ENCODE data around the gene DVL3. TPM values are rescaled to one million over a fixed set of nuclear protein-coding genes. Genes with fewer than 3 reads are reported as not detected.
A peak's percentile ranks its signal among the peaks of the same experiment; 100 is the strongest.
"Not testable (repeated sequence)": the region's sequence is repeated elsewhere in the genome, so short reads cannot be mapped to it uniquely, and the experiment has no call there.

DVL3 gene
- 112 and 118 TPM in 2 replicates for total RNA-seq
- long read RNA-seq, partial matches to known transcripts = 0 of 8 reads
- long read RNA-seq, other reads (novel, unspliced or antisense) = 8 of 8 reads

GRCh38 chr3:184154885-184155643 lies at the start of gene DVL3:
DVL3 (plus strand) TSS chr3:184155377; CDS start chr3:184155636, 259 bp downstream.
- Mint-ChIP-seq H3K4me1 (ENCODE audit: low read depth) (peaks cover 18% of the 10 kb centered on the region), H3K27ac (peak within 1 kb of the TSS; percentile 97), H3K27me3 (no peaks in the 10 kb centered on the region), H3K4me3 (ENCODE audit: low read depth) (peak within 1 kb of the TSS; percentile 96), H3K36me3 (ENCODE audit: insufficient read depth) (no peaks in the 10 kb centered on the region), H3K9me3 (ENCODE audit: low read depth) (no peaks in the 10 kb centered on the region)
- TF ChIP-seq CTCF (IDR thresholded peaks at IDR 0.05; ENCODE audit: unreplicated experiment) = no peak
- DNase-seq (ENCODE audit: low spot score, unreplicated experiment) = peak; percentile 45

DNA sequence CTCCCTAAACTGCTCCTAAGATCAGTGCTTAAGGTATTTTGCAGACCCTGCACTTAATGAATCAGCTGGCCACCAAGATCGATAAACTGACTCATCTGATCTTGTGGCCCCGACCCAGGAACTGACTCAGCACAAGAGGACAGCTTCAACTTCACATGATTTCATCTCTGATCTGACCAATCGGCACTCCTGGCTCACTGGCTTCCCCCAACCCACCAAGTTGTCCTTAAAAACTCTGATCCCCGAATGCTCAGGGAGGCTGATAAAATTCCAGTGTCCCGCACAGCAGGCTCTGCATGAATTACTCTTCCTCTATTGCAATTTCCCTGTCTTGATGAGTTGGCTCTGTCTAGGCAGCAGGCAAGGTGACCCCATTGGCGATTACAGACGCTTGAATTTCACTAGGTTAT lies 44.9 kb upstream of the DVL3 start:
- no peaks in the 10 kb centered on the region for H3K36me3 Mint-ChIP-seq (ENCODE audit: insufficient read depth)
- no peak overlapping the region for H3K27ac Mint-ChIP-seq
- no peak overlapping the region for H3K4me3 Mint-ChIP-seq (ENCODE audit: low read depth)
- peaks cover 21% of the 10 kb centered on the region for H3K27me3 Mint-ChIP-seq
- no peaks in the 10 kb centered on the region for H3K9me3 Mint-ChIP-seq (ENCODE audit: low read depth)
- no peak for DNase-seq (ENCODE audit: low spot score, unreplicated experiment)
- TF ChIP-seq CTCF (IDR thresholded peaks at IDR 0.05; ENCODE audit: unreplicated experiment) = no peak
- no peaks in the 10 kb centered on the region for H3K4me1 Mint-ChIP-seq (ENCODE audit: low read depth)

GRCh38 chr3:184116017-184116416 lies 39.2 kb upstream of the DVL3 start:
- Mint-ChIP-seq H3K27ac (no peak overlapping the region), H3K4me3 (ENCODE audit: low read depth) (no peak overlapping the region), H3K4me1 (ENCODE audit: low read depth) (no peaks in the 10 kb centered on the region), H3K9me3 (ENCODE audit: low read depth) (no peaks in the 10 kb centered on the region), H3K27me3 (peaks cover 14% of the 10 kb centered on the region), H3K36me3 (ENCODE audit: insufficient read depth) (no peaks in the 10 kb centered on the region)
- DNase-seq (ENCODE audit: low spot score, unreplicated experiment) = no peak
- no peak for TF ChIP-seq CTCF (IDR thresholded peaks at IDR 0.05; ENCODE audit: unreplicated experiment)

- H3K9me3 Mint-ChIP-seq (ENCODE audit: low read depth) = no peaks in the 10 kb centered on the region
- TF ChIP-seq CTCF (IDR thresholded peaks at IDR 0.05; ENCODE audit: unreplicated experiment) = no peak
- no peak for DNase-seq (ENCODE audit: low spot score, unreplicated experiment)
- H3K27ac Mint-ChIP-seq = no peak overlapping the region
- no peaks in the 10 kb centered on the region for H3K4me1 Mint-ChIP-seq (ENCODE audit: low read depth)
- no peaks in the 10 kb centered on the region for H3K36me3 Mint-ChIP-seq (ENCODE audit: insufficient read depth)
- H3K27me3 Mint-ChIP-seq = peaks cover 14% of the 10 kb centered on the region
- no peak overlapping the region for H3K4me3 Mint-ChIP-seq (ENCODE audit: low read depth)
Measured at GRCh38 chr3:184117636-184118035, 37.5 kb upstream of the DVL3 start.

- not testable (repeated sequence) for H3K36me3 Mint-ChIP-seq (ENCODE audit: insufficient read depth); H3K9me3 Mint-ChIP-seq (ENCODE audit: low read depth); H3K4me1 Mint-ChIP-seq (ENCODE audit: low read depth); H3K4me3 Mint-ChIP-seq (ENCODE audit: low read depth); H3K27ac Mint-ChIP-seq; DNase-seq (ENCODE audit: low spot score, unreplicated experiment); H3K27me3 Mint-ChIP-seq
Measured at GRCh38 chr3:184121031-184121430, 34.1 kb upstream of the DVL3 start.

DNA sequence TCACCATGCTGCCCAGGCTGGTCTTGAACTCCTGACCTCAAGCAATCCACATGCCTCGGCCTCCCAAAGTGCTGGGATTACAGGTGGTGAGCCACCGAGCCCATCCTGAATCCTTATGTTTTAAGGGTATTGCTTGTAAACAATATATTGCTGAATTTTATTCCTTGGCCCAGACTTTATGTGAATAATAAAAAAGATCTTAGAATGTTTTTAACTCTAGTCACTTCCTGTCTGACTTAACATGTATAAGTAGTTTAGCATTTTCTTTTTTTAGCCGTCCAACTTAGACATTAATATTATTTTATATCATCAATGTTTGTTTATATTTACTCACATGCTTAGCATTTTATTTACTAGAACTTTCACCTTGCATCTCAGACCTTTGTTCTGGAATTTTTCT lies 29.2 kb upstream of the DVL3 start:
- H3K27ac Mint-ChIP-seq = no peak overlapping the region
- no peaks in the 10 kb centered on the region for H3K4me1 Mint-ChIP-seq (ENCODE audit: low read depth)
- H3K36me3 Mint-ChIP-seq (ENCODE audit: insufficient read depth) = no peaks in the 10 kb centered on the region
- no peaks in the 10 kb centered on the region for H3K27me3 Mint-ChIP-seq
- no peak overlapping the region for H3K4me3 Mint-ChIP-seq (ENCODE audit: low read depth)
- no peaks in the 10 kb centered on the region for H3K9me3 Mint-ChIP-seq (ENCODE audit: low read depth)
- no peak for DNase-seq (ENCODE audit: low spot score, unreplicated experiment)
- no peak for TF ChIP-seq CTCF (IDR thresholded peaks at IDR 0.05; ENCODE audit: unreplicated experiment)
